GM10266 (cell line): ENCODE measurements around the gene TTL.
A peak's percentile ranks its signal among the peaks of the same experiment; 100 is the strongest.
"Not testable (repeated sequence)": the region's sequence is repeated elsewhere in the genome, so short reads cannot be mapped to it uniquely, and the experiment has no call there.

Experiments used
- DNase-seq: peaks from one replicate; pipeline ENCODE4 v3.0.0; 2012; ENCODE audit errors: extremely low spot score
- TF ChIP-seq, protein P1 (sequence below): IDR thresholded peaks from 2 replicates; pipeline ENCODE4 v1.5.1; 2012; ENCODE audit warnings: mild to moderate bottlenecking, low read depth; ENCODE audit not compliant: control insufficient read depth, insufficient read depth; ENCODE audit errors: missing control alignments

The TTL gene

DNA sequence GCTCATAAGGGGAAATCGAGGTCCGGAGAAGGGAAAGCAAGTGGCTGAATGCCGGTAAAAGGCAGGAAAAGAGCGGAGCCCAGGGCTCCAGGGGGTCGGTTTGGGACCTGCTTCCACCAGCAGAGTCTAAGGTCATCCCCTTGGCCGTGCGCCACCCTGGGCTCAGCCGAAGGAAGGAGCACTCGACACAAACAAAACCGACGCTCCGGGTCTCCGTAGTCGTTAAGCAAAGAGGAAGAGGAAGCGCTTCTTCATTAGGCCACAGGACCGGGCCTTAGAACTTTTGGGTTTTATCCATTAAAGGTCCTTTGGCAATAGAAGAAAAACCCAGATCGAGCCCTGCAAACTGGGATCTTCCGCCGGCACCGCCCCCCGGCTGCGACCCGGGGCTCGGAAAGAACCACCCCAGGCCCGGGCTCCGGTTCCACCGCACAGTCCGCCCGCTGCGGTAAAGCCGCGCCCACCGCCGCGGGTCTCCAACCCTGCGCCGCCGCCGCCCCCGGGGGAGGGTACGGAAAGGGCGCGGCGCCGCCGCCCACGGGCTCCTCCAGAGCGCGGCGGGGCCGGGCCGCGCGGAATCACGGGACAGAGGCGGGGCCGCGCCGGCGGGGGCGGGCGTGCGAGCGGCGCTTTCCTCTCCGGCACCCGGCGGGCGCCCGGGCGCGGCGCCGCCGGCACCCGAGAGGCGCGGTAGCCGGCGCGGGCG lies at the start of gene TTL:
Gene TTL, plus strand, starts transcription at position 629 of the 706 bp plus-strand sequence. CDS start 189 bp downstream, outside the sequence.
- TF ChIP-seq, protein P1, sequence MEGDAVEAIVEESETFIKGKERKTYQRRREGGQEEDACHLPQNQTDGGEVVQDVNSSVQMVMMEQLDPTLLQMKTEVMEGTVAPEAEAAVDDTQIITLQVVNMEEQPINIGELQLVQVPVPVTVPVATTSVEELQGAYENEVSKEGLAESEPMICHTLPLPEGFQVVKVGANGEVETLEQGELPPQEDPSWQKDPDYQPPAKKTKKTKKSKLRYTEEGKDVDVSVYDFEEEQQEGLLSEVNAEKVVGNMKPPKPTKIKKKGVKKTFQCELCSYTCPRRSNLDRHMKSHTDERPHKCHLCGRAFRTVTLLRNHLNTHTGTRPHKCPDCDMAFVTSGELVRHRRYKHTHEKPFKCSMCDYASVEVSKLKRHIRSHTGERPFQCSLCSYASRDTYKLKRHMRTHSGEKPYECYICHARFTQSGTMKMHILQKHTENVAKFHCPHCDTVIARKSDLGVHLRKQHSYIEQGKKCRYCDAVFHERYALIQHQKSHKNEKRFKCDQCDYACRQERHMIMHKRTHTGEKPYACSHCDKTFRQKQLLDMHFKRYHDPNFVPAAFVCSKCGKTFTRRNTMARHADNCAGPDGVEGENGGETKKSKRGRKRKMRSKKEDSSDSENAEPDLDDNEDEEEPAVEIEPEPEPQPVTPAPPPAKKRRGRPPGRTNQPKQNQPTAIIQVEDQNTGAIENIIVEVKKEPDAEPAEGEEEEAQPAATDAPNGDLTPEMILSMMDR = no peak
- peak; percentile 96 for DNase-seq

DNA sequence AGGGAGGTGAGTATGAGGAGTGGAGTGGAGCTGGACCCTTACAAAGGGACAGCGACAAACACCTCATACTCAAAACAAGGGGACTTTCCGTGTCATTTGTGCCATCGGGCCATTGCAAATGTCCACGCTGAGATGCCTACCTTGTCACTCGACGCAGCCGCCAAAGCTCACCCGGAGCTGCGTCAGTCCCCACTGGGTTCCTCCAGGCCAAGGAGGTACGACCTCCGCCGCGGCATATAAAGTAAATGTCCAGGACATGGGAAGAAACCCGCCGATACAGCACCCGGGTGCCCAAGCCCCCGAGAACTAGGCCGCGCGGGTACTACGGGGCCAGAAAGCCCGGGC lies 49.6 kb upstream of the TTL start:
- not testable (repeated sequence) for DNase-seq

DNA sequence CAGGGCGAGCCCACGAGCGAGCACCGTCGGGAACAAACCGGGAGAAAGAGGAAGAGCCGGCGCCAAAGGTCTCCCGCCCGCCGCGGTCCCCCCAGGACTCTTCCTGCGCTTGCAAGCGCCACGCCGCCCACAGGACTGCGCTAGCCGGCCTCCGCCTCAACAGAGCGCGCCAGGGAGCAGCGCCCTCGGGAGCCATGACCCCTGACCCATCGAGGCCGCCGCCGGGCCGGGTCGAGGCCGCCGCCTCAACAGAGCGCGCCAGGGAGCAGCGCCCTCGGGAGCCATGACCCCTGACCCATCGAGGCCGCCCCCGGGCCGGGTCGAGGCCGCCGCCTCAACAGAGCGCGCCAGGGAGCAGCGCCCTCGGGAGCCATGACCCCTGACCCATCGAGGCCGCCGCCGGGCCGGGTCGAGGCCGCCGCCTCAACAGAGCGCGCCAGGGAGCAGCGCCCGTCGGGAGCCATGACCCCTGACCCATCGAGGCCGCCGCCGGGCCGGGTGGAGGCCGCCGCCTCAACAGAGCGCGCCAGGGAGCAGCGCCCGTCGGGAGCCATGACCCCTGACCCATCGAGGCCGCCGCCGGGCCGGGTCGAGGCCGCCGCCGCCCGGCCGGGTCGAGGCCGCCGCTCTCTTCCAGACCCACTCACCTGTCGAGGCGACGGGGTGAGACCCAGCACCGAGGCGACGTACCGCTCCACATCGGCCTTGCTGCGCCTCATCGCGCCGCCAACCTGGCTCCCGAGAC lies 49.0 kb upstream of the TTL start:
- not testable (repeated sequence) for DNase-seq

DNA sequence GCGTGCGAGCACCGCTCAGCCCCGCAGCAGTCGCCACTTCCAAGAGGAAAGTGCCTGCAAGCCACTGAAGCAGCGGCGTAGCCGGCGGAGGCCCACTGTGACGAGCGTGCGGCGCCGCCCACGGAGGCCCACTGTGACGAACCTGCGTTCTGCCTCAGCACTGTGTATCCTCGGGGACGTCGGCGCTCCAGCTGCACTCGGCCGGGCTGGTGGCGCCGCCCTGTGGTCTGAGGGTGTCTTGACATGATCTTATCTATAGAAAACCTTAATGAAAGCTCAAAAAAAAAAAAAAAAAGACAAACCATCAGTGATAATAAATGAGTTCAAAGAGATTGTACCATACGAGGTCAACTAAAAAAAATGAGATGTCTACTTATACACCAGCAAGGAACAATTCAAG lies 48.5 kb upstream of the TTL start, which contains the start of gene RGPD8:
Gene RGPD8, minus strand, starts transcription at position 166 of the 400 bp plus-strand sequence. CDS start 192 bp downstream, outside the sequence.
- TF ChIP-seq, protein P1 = peak; percentile 56
- DNase-seq = peak; percentile 56

DNA sequence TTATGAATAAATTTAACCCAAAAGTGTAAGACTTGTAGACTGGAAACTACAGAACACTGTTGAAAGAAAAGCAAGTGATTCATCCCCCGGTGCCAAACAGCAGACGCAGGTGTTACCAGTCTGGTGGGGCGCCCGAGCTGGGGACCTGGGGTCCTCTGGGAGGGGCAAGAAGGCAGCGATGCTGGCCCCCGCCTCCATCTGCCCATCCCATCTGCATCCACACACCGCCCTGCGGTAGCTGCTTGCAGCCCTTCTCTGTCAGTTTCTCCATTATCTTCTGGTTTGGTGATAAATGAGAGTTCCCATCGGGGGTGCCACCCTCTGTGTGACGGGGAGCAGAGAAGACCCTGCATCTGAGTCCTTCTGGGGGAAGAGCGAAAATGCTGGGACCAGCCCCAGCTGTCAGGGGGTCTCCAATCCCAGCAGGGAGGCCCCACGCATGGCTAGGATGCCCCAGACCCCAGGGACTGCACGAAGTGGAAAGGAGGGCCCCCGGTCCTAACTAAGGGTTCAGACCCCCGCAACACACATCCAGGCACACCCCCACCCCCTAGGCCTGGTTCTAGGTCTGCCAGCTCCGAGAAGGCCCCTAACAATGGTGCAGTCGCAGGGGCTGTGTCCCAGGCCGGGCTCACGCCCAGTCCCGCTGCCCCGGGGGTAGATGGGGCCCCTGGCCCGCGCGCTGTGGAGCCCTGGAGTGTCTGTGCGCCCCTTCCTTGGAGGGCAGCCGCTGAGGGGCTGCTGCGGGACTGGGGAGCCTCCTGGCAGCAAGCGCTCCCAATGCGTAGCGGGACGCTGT lies 47.8 kb upstream of the TTL start:
- no peak for DNase-seq
- TF ChIP-seq, protein P1 = no peak

DNA sequence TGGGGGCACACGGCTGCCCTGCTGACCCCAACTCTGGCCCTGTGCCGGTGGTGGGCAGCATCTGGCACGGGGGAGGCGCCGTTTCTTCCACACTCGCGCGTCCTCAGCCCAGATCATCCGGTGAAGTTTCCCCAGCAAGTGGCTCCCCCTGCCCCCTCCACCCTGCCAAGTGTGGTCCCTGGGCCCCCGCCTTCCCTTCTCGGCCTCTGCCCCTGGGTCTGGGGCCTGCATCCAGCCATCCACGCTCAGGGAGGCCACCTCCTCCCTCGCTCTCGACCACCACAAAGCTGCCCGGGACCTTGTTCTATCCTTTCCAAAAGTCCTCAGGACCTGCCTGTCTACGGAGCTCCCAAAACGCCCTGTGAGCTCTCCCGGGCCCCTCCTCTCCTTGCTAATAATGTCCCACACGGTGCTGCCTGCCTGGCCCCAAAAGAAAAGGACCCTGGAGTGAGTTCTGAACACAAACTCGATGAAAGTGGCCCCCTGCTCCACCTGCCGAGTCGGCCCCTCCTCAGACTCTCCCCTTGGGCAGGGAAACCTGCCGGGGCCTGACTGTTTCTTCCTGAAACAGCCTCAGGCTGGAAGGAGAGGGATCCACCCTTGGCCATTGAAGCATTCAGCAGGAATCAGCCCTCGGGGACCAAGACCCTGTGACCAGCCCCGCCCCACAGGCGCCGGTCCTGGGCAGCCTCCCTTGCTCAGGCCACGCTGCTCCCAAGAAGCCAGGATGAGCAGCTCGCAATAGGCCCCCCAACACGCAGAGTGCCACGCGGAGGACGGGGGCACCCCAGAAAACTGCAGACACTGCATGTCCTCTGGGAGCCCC lies 46.9 kb upstream of the TTL start:
- not testable (repeated sequence) for DNase-seq

GRCh38 chr2:112435716-112436431 lies 46.1 kb upstream of the TTL start:
- DNase-seq = not testable (repeated sequence)

GRCh38 chr2:112436993-112437392 lies 45.0 kb upstream of the TTL start:
- not testable (repeated sequence) for DNase-seq

GRCh38 chr2:112437405-112437831 lies 44.5 kb upstream of the TTL start:
- not testable (repeated sequence) for DNase-seq

DNA sequence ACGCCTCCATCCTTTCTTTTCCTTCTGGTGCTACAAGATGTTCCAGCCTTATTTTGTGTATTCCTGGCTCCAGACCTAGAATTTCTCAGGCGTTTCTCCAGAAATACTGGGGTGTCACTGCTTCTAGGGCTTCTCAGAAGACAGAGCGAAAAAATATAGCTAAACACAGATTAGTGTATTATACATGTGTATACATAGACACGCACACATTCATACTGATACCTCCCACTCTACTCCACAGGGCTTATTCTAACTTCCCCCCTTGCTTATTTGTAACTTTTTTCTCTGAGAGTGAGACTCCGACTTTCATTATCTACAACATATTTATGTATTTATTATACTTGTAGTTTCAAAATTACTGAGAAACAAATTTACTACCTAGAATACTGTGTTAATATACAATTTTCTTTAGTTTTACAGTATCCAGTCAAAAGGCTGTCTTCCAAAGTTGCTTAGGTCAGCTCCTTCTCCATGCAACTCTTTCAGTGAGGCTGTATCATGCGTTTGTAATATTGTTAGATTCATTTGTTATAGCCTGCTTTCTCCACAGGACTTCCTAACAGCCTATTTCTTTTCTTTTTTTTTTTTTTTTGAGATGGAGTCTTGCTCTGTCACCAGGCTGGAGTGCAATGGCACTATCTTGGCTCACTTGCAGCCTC lies 43.2 kb upstream of the TTL start:
- not testable (repeated sequence) for DNase-seq

DNA sequence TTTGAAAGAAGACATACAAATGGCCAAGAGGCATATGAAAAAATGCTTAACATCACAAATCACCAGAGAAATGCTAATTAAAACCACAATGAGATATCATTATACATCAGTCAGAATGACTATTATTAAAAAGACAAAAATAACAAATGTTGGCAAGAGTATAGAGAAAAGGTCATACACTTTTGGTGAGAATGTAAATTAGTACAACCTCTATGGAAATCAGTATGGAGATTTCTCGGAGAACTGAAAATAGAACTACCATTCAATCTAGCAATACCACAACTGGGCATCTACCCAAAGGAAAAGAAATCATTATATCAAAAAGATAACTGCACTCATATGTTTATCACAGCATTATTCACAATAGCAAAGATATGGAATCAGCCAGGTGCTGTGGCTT lies 37.7 kb upstream of the TTL start:
- not testable (repeated sequence) for DNase-seq
